Fibroblast of upper back skin (primary cell): Measurements from ENCODE around the gene BANP.
A peak's percentile ranks its signal among the peaks of the same experiment; 100 is the strongest.
"Not testable (repeated sequence)": the region's sequence is repeated elsewhere in the genome, so short reads cannot be mapped to it uniquely, and the experiment has no call there.

Source experiments
- DNase-seq: peaks from one replicate; pipeline ENCODE4 v3.0.0-alpha.2; 2013

Gene BANP, protein sequence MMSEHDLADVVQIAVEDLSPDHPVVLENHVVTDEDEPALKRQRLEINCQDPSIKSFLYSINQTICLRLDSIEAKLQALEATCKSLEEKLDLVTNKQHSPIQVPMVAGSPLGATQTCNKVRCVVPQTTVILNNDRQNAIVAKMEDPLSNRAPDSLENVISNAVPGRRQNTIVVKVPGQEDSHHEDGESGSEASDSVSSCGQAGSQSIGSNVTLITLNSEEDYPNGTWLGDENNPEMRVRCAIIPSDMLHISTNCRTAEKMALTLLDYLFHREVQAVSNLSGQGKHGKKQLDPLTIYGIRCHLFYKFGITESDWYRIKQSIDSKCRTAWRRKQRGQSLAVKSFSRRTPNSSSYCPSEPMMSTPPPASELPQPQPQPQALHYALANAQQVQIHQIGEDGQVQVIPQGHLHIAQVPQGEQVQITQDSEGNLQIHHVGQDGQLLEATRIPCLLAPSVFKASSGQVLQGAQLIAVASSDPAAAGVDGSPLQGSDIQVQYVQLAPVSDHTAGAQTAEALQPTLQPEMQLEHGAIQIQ

DNA sequence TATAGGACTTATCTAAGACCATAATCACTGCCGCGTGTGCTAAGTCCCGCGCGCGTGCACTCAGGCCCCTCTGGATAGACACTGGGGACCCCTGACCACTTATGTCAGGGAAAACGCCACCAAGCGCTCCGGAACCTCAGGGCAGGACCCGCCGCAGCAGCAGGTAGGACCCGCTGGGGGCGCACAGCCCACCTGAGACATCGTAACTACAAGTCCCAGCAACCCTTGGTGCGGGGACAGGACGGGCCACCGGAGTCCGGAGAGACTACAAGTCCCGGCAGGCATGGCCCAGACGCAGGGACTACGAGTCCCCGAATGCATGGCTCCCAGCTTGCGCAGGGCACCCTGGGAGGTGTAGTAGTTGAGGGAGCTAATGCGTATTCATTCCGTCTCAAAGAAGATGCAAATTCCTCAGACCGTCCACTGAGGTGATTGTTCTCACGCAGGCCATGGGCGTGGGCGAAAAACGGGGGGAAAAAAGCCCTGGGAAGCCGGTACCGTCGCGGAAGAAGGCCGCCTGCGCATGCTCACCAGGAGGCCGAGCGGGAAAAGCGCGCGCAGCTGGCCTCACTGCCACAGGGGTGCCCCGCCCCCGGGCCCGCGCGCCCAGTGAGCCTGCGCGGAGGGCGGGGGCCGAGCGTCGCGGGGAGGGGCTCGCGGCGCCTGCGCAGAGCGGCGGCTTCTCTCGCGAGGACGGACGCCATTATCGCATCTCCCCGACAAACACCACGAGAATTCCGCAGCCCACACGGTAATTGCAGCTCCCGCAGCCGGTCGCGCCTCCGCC is at the start of gene BANP:
Gene BANP (plus strand): TSS at position 670 of the 787 bp plus-strand sequence. CDS start 23,682 bp downstream, outside the sequence.
- peak; percentile 99 for DNase-seq

DNA sequence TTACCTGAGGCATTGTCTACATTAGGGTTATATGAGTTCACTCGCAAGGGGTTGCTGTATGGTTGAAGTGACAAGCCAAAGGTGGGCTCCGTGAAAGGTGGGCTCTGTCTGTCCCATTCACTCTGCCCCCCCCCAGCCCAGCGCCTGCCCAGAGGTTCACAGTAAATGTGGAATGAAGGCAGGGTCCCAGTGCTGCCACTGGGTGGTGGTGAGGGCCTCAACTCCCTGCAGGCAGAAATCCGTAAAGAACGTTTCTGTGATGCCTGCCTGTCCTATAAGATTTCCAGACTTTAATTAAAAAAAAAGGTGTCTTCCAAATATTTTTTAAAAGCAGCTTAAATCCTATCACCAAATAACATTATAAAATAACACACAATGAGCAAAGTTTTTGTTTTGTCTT is 46.3 kb upstream of the BANP start:
- DNase-seq: not testable (repeated sequence)

DNA sequence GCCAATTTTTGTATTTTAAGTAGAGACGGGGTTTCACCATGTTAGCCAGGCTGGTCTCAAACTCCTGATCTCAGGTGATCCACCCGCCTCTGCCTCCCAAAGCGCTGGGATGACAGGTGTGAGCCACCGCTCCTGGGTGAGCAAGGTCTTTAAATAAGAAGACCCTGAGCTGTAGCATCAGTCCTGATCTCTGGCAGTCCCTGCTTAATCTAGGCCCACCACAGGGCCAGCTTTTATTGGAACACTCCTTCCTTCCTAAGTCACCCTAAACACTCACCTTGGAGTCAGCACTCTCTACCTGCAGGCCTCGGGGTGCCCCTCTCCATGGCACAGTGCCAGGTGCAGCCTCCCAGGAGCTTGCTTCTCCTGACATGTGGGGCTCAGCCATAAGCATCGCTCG is 45.7 kb upstream of the BANP start:
- not testable (repeated sequence) for DNase-seq

DNA sequence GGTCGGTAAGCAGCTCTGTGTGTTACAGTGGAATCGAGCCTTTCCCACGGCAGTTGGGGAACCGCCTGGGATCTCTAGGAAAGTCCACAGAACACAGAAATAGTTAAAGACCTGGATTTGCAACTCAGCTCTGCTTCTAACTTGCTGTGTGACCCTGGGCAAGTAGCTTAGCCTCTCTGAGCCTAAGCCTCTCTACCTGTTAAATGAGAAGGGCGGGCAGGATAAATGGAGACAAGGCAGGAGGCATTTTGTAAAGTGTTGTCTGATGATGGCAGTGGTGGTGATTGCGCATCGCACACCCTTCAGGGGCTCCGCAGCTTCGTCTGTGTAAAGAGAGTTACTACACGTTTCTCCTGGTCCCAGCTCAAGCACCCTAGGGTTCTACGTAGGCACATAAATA is 43.1 kb upstream of the BANP start:
- not testable (repeated sequence) for DNase-seq

DNA sequence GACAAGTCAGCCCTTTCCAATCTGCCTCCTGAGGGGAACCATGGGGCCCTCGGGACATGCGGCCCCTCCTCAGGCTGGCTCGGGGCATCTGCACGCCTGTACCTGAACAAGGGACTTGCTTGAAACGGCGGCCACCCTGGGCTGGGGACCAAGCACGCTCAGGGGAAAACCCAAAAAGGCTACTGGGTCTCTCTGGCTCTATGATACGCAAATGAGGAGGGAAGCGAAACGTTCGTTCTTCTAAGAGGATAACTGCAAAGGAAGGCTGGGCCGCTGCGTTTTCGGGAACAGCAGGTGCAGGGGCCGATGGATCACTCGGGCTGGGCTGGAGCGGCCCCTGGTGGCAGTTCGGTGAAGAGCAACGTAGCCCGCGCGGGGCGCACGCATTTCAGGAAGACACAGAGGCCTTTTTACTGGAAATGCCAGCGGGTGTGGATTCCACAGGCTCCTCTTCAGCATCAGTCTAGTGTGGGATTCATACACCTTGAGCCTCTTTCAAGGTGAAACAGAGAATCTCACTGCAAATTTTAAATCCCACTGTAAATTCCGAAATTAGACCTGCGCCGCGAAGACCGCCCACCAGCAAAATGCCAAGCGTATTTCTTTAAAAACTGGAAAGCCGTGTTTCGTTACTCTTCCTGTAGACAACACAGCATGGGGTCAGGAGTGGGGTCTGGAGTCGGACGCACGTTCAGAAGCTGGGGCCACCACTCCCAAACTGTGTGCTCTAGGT is 41.9 kb upstream of the BANP start:
- DNase-seq: peak; percentile 60

DNA sequence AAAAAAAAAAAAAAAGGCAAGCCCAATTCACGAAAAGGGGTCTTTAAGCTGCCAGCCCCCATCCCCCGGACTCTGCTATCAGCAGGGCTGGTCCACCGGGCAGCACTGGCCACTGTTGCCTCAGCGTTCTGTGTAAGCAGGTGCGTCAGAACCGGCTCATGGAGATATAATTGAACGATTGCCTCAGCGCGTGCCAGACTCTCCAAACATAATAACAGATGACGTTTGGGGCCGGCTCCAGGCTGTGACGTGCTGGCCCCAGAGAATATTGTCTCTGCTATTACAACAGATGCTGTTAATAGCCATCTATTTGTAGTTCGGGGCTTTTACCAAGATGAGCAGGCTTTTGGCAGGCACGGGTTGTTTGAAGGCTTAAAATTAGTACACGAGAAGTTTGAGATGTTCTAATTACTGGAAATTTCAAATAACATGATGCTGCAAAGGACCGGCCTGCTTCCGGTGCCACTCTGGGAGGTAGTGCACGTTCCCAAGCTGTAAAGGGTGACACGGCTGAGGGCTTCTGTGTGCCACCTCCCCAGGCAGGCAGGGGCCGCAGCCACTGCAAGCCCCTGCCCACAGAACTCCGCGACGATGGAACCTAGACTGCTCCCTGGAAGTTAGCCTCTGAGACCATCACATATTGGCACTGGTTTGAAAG is 40.0 kb upstream of the BANP start:
- peak; percentile 58 for DNase-seq

DNA sequence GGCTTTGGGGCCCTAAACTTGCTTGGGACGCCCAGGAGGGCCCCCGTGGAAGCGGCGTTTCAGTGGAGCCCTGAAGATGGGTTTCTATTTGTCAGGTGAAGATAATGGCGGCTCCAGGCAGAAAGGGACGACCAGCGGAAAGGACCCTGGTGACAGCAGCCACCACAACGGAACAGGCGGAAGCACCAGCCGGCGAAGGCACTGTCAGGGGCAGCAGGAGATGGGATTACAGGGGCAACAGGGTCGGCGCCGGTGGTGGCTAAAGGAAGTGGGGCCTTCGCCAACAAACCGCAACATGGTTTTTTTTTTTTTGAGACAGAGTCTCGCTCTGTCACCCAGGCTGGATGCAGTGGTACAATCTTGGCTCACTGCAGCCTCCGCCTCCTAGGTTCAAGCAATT is 38.5 kb upstream of the BANP start:
- DNase-seq: not testable (repeated sequence)

DNA sequence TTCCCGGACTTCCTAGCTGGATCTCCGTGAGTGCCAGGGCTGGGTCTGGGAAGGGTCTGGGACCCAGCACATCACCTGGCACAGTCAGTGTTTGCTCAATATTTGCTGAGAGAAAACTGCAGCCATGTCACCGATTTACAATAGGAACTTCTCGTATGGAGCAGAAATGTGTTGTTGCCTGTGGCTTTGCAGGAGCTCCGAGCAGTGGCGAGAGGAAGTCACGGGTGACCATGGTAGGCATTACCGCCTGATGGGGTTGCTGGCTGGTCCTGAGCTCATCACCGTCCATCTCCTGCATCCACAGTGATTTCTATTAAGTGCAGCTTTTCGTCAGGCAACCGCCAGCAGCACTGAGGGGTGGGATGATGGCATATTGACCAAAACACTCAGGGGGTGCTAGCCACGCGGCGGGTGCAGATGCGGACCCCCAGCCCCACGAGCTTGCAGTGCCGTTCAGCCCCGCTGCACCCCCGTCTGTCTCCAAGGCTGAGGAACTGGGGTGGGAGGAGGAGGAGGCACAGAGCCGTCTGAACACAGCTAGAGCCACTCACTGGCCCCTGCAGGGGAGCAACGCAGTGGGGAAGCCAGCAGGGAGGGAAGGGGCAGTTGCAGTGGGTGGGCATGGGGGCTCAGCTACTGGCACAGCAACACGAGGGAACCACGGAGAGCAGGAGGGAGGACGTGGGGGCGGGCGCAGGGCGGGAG is 37.1 kb upstream of the BANP start:
- DNase-seq: not testable (repeated sequence)

DNA sequence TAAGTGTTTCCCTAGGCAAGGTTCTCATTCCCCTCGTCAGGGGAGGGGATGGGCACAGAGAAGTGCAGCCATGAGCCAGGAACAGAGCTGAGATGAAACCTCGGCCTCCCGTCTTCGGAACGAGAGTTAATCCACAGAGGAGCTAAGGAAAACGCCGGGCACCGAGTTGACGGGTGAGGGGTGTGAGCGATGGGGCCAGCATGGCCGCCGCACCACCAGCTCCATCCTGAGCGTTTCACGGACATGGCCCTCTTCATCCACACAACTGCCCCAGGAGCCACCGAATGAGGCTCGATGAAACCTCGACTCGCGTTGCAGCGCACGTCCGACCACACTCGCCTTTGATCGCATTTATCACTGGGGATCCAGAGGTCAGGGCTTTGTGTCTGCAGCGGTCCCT is 36.4 kb upstream of the BANP start:
- DNase-seq: no peak

DNA sequence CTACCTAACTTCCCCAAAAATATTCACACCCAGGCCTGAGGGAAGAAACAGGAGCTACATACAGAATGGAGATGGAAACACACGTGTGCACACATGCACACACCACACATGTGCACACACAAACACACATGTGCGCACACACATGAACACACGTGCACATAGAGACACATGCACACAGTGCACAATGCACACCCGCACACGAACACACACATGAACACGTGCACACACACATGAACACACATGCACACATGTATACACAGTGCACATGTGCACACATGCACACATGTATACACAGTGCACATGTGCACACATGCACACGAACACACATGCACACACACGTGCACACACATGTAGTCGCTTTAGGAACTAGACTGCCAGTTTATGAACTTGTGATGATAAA is 33.7 kb upstream of the BANP start:
- no peak for DNase-seq

DNA sequence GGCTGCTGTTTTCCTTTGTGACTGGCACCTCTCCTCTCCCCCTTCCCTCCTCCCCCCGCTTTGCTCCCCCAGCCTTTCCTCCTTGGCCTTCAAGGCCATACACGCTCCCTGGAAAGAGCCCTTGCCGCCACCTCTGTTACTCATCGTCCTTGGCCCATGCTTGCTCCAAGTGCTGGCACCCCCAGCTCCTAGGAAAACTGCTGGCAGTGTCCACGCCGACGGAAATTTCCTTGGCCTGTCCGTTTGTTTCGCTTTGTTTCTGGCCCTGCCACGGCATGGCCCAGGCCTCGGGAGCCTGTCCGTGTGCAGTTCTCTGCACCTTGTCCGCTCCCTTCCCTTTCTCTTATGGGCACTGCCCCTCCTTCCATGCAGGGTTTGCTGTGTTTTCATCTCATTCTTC is 32.9 kb upstream of the BANP start:
- no peak for DNase-seq

DNA sequence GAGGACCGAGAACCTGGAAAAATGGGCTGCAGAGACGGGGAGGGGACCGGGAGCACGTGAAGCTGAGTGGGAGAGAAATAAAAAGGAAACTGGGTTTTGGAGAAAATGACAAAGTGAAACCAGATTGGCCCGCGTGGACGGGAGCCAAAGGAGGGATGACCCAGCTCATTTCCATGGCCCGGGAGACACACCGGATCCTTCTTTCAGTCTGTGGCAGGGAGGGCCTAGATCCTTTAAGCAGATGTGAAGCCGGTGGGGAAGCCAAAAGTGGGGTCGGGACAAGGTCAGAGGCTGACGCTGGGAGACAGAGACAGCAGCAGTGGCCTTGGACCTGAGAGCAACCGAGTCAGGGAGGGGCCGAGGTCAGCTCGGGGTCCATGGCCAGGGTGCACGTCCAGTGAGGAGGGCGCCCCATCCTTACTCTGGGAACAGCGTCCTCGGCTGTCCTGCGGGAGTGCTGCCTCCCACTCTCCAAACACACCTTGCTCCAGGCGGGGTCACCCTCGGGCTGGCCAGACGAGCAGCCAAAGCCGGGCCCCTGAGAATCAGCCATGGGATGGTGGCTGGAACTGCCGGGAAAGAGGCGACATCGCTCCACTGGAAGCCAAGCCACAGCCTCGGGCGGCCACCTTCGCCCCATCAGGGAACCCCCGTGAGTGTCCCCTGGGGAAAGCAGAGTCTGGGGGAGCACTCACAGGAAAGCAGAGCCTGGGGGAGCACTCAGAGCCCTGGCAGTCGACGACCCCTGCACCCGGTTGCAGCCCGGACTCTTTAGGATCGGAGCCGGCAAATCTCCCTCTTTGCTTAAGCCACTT is 32.2 kb upstream of the BANP start:
- DNase-seq: peak; percentile 39

DNA sequence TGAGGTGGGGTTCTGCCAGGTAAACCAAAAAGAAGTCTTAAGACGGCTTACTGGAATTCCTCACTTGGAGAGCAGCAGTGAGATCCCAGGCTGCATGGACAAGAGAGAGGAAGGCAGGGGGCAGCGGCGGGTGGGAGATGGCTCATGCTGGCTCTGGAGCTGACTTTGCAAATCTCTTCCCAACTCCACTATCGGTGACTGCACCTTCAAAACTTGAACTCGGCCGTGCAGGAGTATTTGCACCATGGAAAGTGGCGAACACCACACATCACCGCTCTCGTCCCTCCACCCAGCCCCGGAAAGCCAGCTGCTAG is 31.6 kb upstream of the BANP start:
- no peak for DNase-seq

DNA sequence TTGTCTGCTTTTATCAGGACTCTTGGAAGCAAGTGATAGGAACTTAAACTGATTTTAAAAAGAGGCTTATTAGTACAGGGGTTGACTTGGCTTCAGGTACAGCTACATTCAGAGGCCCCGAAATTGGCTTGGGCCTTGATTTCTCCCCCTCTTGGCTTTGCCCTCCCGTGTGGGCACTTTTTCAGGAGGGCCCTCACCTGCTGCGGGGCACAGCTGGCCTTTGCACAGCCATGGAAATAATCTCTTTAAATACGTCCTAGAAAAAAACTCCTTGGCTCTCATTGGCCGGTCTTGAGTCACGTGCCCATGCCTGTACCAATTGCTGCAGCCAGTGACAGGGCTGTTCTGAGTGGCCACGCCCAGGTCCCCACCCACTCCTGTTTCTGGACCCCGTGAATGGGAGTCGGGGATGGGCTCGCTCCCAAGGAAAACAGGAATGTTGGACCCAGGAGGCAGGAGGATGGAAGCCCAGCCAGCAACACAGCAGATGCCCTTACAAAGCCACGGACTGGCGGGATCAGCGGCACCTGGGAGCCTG is 29.9 kb upstream of the BANP start:
- no peak for DNase-seq

DNA sequence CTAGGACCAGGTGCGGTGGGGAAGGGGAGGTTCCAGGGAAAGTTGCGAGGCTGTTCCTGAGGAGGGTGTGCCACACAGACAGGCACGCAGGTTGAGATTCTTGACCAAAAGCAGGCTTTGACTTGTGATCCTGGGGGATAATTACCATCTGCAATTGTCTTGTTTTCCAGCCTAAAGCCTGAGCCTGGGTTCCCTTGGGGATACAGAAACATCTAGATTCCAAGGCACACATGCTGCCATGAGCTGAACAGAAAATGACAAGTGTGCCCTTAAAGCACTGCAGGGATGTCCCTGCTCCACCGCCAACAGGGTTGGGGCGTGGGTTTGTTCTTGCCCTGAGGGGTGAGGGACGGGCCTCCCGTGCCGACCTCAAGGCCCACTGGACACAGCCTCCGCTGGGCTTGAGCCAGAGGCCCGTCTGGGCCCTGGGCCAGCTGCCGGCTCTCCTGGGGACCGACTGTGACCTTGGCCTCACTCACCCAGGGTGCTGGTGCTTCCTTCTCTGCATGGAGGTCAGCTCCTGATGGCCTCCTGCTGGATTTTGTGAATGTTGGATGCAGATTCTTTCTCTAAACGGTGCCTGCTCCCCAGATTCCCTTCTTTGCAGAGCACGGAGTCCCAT is 28.9 kb upstream of the BANP start:
- no peak for DNase-seq

DNA sequence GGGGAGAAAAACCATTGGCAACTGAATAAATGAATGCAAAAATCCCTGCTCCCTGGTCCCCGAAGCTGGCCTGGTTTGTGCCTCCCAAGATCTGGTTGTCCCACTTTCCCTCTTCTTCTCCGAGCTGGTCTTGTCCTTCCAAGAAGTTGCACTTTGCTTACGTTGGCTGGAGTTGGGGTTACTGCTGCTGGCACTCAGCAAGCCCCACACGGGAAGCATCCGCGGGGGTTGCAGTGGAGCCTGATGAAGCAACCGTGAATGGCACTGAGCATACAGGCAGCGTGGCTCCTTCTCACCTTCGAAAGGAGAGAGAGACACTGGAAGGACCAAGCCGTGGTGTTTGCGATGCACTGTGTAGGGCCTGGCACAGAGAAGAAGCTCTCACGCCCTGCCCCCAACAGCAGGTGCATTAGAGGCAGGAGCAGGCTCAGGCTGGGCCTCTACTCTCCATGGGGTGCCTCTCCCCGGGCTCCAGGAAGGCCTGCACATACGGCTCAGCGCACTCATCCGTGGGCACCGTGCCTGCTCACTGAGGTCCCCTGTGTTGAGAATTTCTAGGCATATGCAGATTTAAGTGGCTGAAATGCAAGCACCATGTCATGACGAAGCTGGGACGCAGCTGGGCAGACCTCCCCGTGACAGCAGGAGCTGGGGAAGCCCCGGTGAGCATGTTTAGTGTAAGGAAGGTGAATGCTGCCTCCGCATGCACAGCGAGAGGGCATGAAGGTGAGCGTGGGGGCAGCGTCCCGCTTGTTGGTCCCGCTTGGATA is 27.0 kb upstream of the BANP start:
- DNase-seq: no peak

DNA sequence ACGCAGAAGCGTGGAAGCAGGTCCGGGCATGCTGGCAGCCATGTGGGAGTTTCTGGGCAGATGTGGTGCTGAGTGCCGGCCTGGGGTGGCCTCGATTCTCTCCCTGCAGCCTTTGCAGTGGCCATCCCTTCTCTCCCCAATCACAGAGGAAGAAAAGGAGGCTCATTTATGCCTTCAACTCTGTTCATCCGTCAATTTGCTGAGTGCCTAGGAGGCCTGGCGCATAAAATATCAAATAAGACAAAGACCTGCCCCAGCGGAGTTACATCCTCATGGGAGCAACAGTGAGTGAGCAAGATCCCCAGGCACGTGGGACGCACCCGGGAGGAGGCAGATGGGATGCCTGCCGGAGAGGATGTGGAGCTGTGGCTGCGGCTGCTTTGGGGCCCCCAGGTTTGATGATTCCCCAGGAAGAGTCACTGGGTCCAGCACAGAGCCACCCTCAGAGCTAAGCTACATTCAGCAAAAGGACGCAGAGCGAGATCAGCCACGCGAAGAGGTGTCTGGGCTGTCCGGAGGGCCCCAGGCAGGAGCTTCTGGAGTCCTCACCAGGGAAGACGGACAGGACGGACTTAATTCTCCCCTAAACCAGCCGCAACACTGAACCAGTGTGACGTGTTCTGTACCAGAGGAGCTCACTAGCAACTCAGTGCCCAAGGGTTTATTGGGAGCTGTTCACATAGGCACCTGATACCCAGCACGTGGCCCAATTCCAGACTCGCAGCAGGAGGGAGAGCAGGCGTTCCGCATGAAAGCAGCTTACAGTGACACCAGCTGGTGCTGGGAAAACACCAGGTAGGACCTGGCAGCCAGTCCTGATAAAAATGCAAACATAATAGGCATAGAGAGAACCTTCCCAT is 26.2 kb upstream of the BANP start:
- DNase-seq: no peak
